ENCODE results near the gene FGF19.

The FGF19 gene

GRCh38 chr11:69654660-69655478 is 49.0 kb downstream of the FGF19 start:
- DNase-seq (ENCODE audit: low read depth) = no peak

GRCh38 chr11:69654001-69654659 is 49.7 kb downstream of the FGF19 start:
- DNase-seq (ENCODE audit: low read depth) = no peak

- no peak for DNase-seq (ENCODE audit: low read depth)
Measured at GRCh38 chr11:69653406-69653960, 50.3 kb downstream of the FGF19 start.

GRCh38 chr11:69652999-69653398 is 50.8 kb downstream of the FGF19 start:
- no peak for DNase-seq (ENCODE audit: low read depth)

- DNase-seq (ENCODE audit: low read depth) = no peak
Measured at GRCh38 chr11:69651834-69652620, 51.8 kb downstream of the FGF19 start.

GRCh38 chr11:69650832-69651344 is 52.9 kb downstream of the FGF19 start:
- no peak for DNase-seq (ENCODE audit: low read depth)

- no peak for DNase-seq (ENCODE audit: low read depth)
Measured at GRCh38 chr11:69650081-69650831, 53.6 kb downstream of the FGF19 start.

- no peak for DNase-seq (ENCODE audit: low read depth)
Measured at GRCh38 chr11:69649576-69649900, 54.3 kb downstream of the FGF19 start.

- DNase-seq (ENCODE audit: low read depth) = no peak
Measured at GRCh38 chr11:69648679-69649575, 54.9 kb downstream of the FGF19 start.

All from HS-27A (cell line).